Smooth muscle cell (in vitro differentiated cells): ENCODE results near the gene DGKI. TPM values are rescaled to one million over a fixed set of nuclear protein-coding genes. Genes with fewer than 3 reads are reported as not detected.
"Not testable (repeated sequence)": the region's sequence is repeated elsewhere in the genome, so short reads cannot be mapped to it uniquely, and the experiment has no call there.

Experiments used
- DNase-seq: peaks from one replicate; lab custom pipeline; 2025; ENCODE audit not compliant: unreplicated experiment; lab: John Stamatoyannopoulos, UW
- H2AFZ ChIP-seq: fragments of 200-600 bp; sonication (generic); 2 replicates; pipeline ENCODE4 v1.6.0; 2016; ENCODE audit warnings: antibody characterized with exemption, low read depth, mild to moderate bottlenecking
- H3F3A ChIP-seq: fragments of 200-600 bp; sonication (generic); 2 replicates; pipeline ENCODE4 v1.6.0; 2017; ENCODE audit warnings: antibody characterized with exemption, low read depth
- H3K27ac ChIP-seq: fragments of 200-600 bp; sonication (generic); 2 replicates; pipeline ENCODE4 v1.5.1; 2016; ENCODE audit warnings: low read depth, mild to moderate bottlenecking
- H3K27me3 ChIP-seq: fragments of 200-600 bp; sonication (generic); 2 replicates; pipeline ENCODE4 v1.6.1; 2016; ENCODE audit warnings: low read depth, mild to moderate bottlenecking
- H3K36me3 ChIP-seq: fragments of 200-600 bp; sonication (generic); 2 replicates; pipeline ENCODE4 v1.5.1; 2016; ENCODE audit warnings: low read depth
- H3K4me1 ChIP-seq: fragments of 200-600 bp; sonication (generic); 2 replicates; pipeline ENCODE4 v1.5.1; 2016; ENCODE audit warnings: low read depth
- H3K4me2 ChIP-seq: fragments of 200-600 bp; sonication (generic); 2 replicates; pipeline ENCODE4 v1.6.0; 2016; ENCODE audit warnings: mild to moderate bottlenecking
- H3K4me3 ChIP-seq: fragments of 200-600 bp; sonication (generic); 2 replicates; pipeline ENCODE4 v1.5.1; 2016; ENCODE audit warnings: mild to moderate bottlenecking
- H3K79me2 ChIP-seq: fragments of 200-600 bp; sonication (generic); 2 replicates; pipeline ENCODE4 v1.6.0; 2016; ENCODE audit warnings: low read depth, mild to moderate bottlenecking
- H3K9ac ChIP-seq: fragments of 200-600 bp; sonication (generic); 2 replicates; pipeline ENCODE4 v1.6.0; 2016; ENCODE audit warnings: low read depth
- H3K9me3 ChIP-seq: fragments of 200-600 bp; sonication (generic); replicated peaks from 2 replicates; pipeline ENCODE4 v1.5.1; 2016; ENCODE audit warnings: low read depth
- H4K20me1 ChIP-seq: fragments of 200-600 bp; sonication (generic); 2 replicates; pipeline ENCODE4 v1.6.0; 2016; ENCODE audit warnings: low read depth
- whole genome bisulfite sequencing: methylation state at CpG from one replicate; pipeline ENCODE4 v1.1.7; 2016; ENCODE audit warnings: low lambda C conversion rate; 5-methylcytosine and 5-hydroxymethylcytosine counted together
- polyA plus RNA-seq: library from polyadenylated mRNA; unstranded; fragments of >200 nt; fragmentation: Nextera tagmentation; extraction: Ambion mirVana; gene quantifications from 2 replicates; pipeline ENCODE4 v1.2.1, GENCODE V29; 2016
- total RNA-seq: library from RNA; depleted of rRNA; stranded (reverse); fragments of >200 nt; gene quantifications from 2 replicates; pipeline ENCODE4 v1.2.3, GENCODE V29; 2014
- TF ChIP-seq, protein P1 (sequence below): fragments of 200-600 bp; sonication (generic); IDR thresholded peaks from 2 replicates; pipeline ENCODE4 v1.5.1; 2017; ENCODE audit warnings: borderline replicate concordance, mild to moderate bottlenecking, antibody characterized with exemption; ENCODE audit not compliant: insufficient read depth, poor library complexity, severe bottlenecking

DGKI gene
- total and polyA plus RNA-seq, 2 experiments from 2014 or later, result 2.5 to 6.2 TPM

DNA sequence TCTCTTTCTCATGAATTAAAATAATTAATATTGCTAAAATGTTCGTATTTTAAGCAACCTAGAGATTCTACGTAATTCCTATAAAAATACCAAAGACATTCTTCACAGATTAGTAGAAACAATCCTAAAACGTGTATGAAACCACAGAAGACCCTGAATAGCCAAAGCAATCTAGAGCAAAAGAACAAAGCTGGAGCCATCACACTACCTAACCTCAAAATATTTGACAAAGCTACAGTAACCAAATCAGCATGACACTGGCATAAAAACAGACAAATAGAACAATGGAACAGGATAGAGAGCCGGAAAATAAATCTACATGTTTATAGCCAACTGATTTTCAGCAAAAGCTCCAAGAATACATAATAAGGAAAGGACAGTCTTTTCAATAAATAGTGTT lies 397.8 kb downstream of the DGKI start:
- peaks cover 8% of the 10 kb centered on the region for H3K4me1 ChIP-seq
- no peak overlapping the region for H3K4me2 ChIP-seq
- WGBS, result 69% methylated on average over 4 of the region's 4 CpGs
- DNase-seq, result no peak
- H3K79me2 ChIP-seq, result no peaks in the 10 kb centered on the region
- no peaks in the 10 kb centered on the region for H4K20me1 ChIP-seq
- TF ChIP-seq, protein P1, sequence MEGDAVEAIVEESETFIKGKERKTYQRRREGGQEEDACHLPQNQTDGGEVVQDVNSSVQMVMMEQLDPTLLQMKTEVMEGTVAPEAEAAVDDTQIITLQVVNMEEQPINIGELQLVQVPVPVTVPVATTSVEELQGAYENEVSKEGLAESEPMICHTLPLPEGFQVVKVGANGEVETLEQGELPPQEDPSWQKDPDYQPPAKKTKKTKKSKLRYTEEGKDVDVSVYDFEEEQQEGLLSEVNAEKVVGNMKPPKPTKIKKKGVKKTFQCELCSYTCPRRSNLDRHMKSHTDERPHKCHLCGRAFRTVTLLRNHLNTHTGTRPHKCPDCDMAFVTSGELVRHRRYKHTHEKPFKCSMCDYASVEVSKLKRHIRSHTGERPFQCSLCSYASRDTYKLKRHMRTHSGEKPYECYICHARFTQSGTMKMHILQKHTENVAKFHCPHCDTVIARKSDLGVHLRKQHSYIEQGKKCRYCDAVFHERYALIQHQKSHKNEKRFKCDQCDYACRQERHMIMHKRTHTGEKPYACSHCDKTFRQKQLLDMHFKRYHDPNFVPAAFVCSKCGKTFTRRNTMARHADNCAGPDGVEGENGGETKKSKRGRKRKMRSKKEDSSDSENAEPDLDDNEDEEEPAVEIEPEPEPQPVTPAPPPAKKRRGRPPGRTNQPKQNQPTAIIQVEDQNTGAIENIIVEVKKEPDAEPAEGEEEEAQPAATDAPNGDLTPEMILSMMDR, result no peak
- H3K27ac ChIP-seq, result no peak overlapping the region
- no peaks in the 10 kb centered on the region for H3K27me3 ChIP-seq
- no peak overlapping the region for H2AFZ ChIP-seq
- H3K9me3 ChIP-seq, result no peaks in the 10 kb centered on the region
- no peak overlapping the region for H3K9ac ChIP-seq
- no peaks in the 10 kb centered on the region for H3K36me3 ChIP-seq
- H3F3A ChIP-seq, result no peaks in the 10 kb centered on the region
- no peak overlapping the region for H3K4me3 ChIP-seq

DNA sequence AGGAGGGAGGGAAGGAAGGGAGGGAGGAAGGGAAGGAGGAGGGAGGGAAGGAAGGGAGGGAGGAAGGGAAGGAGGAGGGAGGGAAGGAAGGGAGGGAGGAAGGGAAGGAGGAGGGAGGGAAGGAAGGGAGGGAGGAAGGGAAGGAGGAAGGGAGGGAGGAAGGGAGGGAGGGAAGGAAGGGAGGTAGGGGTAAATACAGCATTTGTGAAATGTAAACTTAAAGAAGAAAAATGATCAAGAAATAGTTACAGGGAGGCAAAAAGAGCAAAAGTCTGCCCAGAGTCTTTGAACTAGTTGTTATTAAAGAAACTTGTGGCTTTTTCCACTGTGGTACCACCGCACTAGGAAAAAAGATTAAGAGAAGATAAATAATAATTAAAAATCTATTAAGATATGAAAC lies 398.2 kb downstream of the DGKI start:
- not testable (repeated sequence) for H3K36me3 ChIP-seq, H3K9ac ChIP-seq, H3K27me3 ChIP-seq, H3K4me2 ChIP-seq, H3K4me3 ChIP-seq, H3F3A ChIP-seq, DNase-seq, H3K9me3 ChIP-seq, H3K27ac ChIP-seq, H2AFZ ChIP-seq, H3K79me2 ChIP-seq, H3K4me1 ChIP-seq, H4K20me1 ChIP-seq
- WGBS, result 92% methylated on average over 1 of the region's 1 CpG

DNA sequence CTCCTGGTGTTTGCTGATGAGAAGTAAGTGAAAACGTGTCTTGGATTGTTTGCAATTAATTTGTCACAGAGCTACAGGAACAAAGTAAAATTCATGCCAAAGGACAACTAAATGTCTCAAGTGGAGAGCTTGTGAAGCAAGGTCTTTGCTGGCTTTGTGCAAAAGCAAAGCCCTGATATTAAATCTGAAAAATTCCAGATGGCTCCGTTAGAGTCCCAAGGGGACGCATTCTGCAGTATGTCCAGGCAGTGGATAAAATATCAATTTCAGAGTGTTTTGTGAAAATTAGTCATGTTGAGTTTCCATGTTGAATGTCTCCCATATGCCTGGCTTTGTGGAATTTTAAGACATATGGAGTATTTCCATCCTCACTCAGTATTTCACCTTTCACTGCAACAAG lies 400.7 kb downstream of the DGKI start:
- H3K4me3 ChIP-seq, result no peak overlapping the region
- TF ChIP-seq, protein P1, result no peak
- H3K79me2 ChIP-seq, result no peaks in the 10 kb centered on the region
- H2AFZ ChIP-seq, result no peak overlapping the region
- no peaks in the 10 kb centered on the region for H3K27me3 ChIP-seq
- no peaks in the 10 kb centered on the region for H4K20me1 ChIP-seq
- no peaks in the 10 kb centered on the region for H3F3A ChIP-seq
- H3K27ac ChIP-seq, result no peak overlapping the region
- no peaks in the 10 kb centered on the region for H3K36me3 ChIP-seq
- DNase-seq, result no peak
- no peaks in the 10 kb centered on the region for H3K9me3 ChIP-seq
- H3K4me1 ChIP-seq, result no peaks in the 10 kb centered on the region
- 58% methylated on average over 3 of the region's 3 CpGs for WGBS
- H3K4me2 ChIP-seq, result no peak overlapping the region
- H3K9ac ChIP-seq, result no peak overlapping the region

DNA sequence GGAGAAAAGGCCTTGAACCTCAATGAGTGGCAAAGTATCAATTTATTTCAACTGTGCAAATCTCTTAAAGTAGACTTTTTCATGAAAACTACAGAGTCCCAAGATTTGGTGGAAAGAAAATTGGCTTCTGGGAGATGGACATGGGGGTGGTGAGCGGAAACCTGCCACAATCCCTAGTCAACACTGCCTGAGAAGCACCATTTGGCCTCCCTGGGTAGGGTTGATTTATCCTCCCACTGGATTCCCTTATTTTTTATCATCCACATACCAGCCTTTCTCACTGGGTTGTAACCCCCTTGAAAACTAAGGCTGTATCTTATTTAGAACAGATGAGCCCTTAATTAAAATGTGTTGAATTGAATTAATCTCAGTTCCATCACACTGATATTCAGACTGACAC lies 401.5 kb downstream of the DGKI start:
- Histone ChIP-seq H2AFZ (no peak overlapping the region), H3K9me3 (no peaks in the 10 kb centered on the region), H4K20me1 (no peaks in the 10 kb centered on the region), H3K4me3 (no peak overlapping the region), H3K79me2 (no peaks in the 10 kb centered on the region), H3K4me2 (no peak overlapping the region), H3K27ac (no peak overlapping the region), H3K4me1 (no peaks in the 10 kb centered on the region), H3K9ac (no peak overlapping the region), H3K36me3 (no peaks in the 10 kb centered on the region), H3F3A (no peaks in the 10 kb centered on the region), H3K27me3 (no peaks in the 10 kb centered on the region)
- TF ChIP-seq, protein P1, result no peak
- 95% methylated on average over 1 of the region's 1 CpG for WGBS
- no peak for DNase-seq
